Measurements from ENCODE around the gene MYO15B.

- TF ChIP-seq GATA2 (IDR thresholded peaks at IDR 0.05; ENCODE audit: low read depth, low read length): no peak
- TF ChIP-seq GATA3 (IDR thresholded peaks at IDR 0.05; ENCODE audit: low read depth, low read length): no peak
Measured at GRCh38 chr17:75548813-75549212, 38.8 kb upstream of the MYO15B start.

Measured in SH-SY5Y (cell line).